Measurements from ENCODE around the gene FAM180A. TPM values are rescaled to one million over a fixed set of nuclear protein-coding genes. Genes with fewer than 3 reads are reported as not detected.

Gene FAM180A
- polyA plus RNA-seq, 1 donor from 2014 or later, result not detected

- no peak overlapping the region for H3K4me2 ChIP-seq (ENCODE audit: low read length)
- H3K27me3 ChIP-seq (ENCODE audit: insufficient read depth, low read depth, low read length), result no peaks in the 10 kb centered on the region
- H3K9ac ChIP-seq (ENCODE audit: low read length), result no peak overlapping the region
Measured at GRCh38 chr7:135743907-135744731, 4.5 kb downstream of the FAM180A start.

GRCh38 chr7:135742371-135742770 is 6.2 kb downstream of the FAM180A start:
- Histone ChIP-seq H3K9ac (ENCODE audit: low read length) (no peak overlapping the region), H4K20me1 (ENCODE audit: insufficient read depth) (no peaks in the 10 kb centered on the region), H3K4me2 (ENCODE audit: low read length) (no peak overlapping the region), H3K9me3 (ENCODE audit: low read length) (no peaks in the 10 kb centered on the region), H3K9me2 (ENCODE audit: insufficient read depth, low read length) (no peaks in the 10 kb centered on the region), H3K36me3 (ENCODE audit: insufficient read depth, low read length) (no peaks in the 10 kb centered on the region), H3K4me3 (ENCODE audit: low read length) (no peak overlapping the region), H3F3A (ENCODE audit: insufficient read depth, low read length, poor library complexity, severe bottlenecking) (no peaks in the 10 kb centered on the region), H3K79me2 (replicated peaks; ENCODE audit: insufficient read depth, low read length) (no peaks in the 10 kb centered on the region), H3K27ac (ENCODE audit: low read length) (no peak overlapping the region), H3K27me3 (ENCODE audit: insufficient read depth, low read depth, low read length) (no peaks in the 10 kb centered on the region), H2AFZ (ENCODE audit: low read depth, low read length) (no peak overlapping the region)
- TF ChIP-seq EP300 (conservative IDR thresholded peaks at IDR 0.05; ENCODE audit: poor library complexity, severe bottlenecking), result no peak
- no peak for TF ChIP-seq REST (IDR thresholded peaks at IDR 0.05; ENCODE audit: borderline replicate concordance)
- no peak for TF ChIP-seq POLR2AphosphoS5 (IDR thresholded peaks at IDR 0.05)
- no peak for TF ChIP-seq TAF1 (IDR thresholded peaks at IDR 0.05; ENCODE audit: low read depth)
- TF ChIP-seq RAD21 (conservative IDR thresholded peaks at IDR 0.05), result no peak
- no peak for TF ChIP-seq SMC3 (conservative IDR thresholded peaks at IDR 0.05; ENCODE audit: poor library complexity)

More at GRCh38 chr7:135743907-135744731, 4.5 kb downstream of the FAM180A start:
- H3K4me3 ChIP-seq (ENCODE audit: low read length), result no peak overlapping the region
- no peaks in the 10 kb centered on the region for H3F3A ChIP-seq (ENCODE audit: insufficient read depth, low read length, poor library complexity, severe bottlenecking)
- H2AFZ ChIP-seq (ENCODE audit: low read depth, low read length), result no peak overlapping the region
- H3K9me2 ChIP-seq (ENCODE audit: insufficient read depth, low read length), result no peaks in the 10 kb centered on the region
- no peaks in the 10 kb centered on the region for H4K20me1 ChIP-seq (ENCODE audit: insufficient read depth)
- H3K27ac ChIP-seq (ENCODE audit: low read length), result no peak overlapping the region
- TF ChIP-seq EP300 (conservative IDR thresholded peaks at IDR 0.05; ENCODE audit: poor library complexity, severe bottlenecking) (no peak), MXI1 (conservative IDR thresholded peaks at IDR 0.05; ENCODE audit: poor library complexity, severe bottlenecking) (no peak), REST (IDR thresholded peaks at IDR 0.05; ENCODE audit: borderline replicate concordance) (no peak), SMC3 (conservative IDR thresholded peaks at IDR 0.05; ENCODE audit: poor library complexity) (no peak), CTCF (IDR thresholded peaks at IDR 0.05; ENCODE audit: poor library complexity, severe bottlenecking) (no peak), TAF1 (IDR thresholded peaks at IDR 0.05; ENCODE audit: low read depth) (no peak), EZH2 (IDR thresholded peaks at IDR 0.05; ENCODE audit: borderline replicate concordance, insufficient read depth, low read length, poor library complexity, severe bottlenecking) (no peak), POLR2AphosphoS5 (IDR thresholded peaks at IDR 0.05) (no peak), RAD21 (conservative IDR thresholded peaks at IDR 0.05) (no peak)
- no peaks in the 10 kb centered on the region for H3K79me2 ChIP-seq (replicated peaks; ENCODE audit: insufficient read depth, low read length)
- H3K36me3 ChIP-seq (ENCODE audit: insufficient read depth, low read length), result no peaks in the 10 kb centered on the region
- H3K9me3 ChIP-seq (ENCODE audit: low read length), result no peaks in the 10 kb centered on the region
